Gastrocnemius medialis (tissue), 4 donors: Measurements from ENCODE around the gene ADCY2.

ENCODE experiments used
- CTCF ChIP-seq, 5 experiments: fragments of 450-650 bp in 3 of 5; fragments of 200-600 bp in 2 of 5; sonication (generic) in 2 of 5; IDR thresholded peaks in 4 of 5; conservative IDR thresholded peaks in 1 of 5; 1 replicate in 4 of 5; 2 replicates in 1 of 5; pipeline ENCODE4 v1.5.1; 2016 to 2019; ENCODE audit warnings: antibody characterized with exemption in 5 of 5, mild to moderate bottlenecking in 3 of 5, moderate library complexity in 3 of 5
- POLR2A ChIP-seq, 2 donors: fragments of 450-650 bp; IDR thresholded peaks; one replicate each; pipeline ENCODE4 v1.6.1; 2017; ENCODE audit warnings: antibody characterized with exemption in 2 of 2, mild to moderate bottlenecking in 2 of 2, moderate library complexity in 2 of 2

DNA sequence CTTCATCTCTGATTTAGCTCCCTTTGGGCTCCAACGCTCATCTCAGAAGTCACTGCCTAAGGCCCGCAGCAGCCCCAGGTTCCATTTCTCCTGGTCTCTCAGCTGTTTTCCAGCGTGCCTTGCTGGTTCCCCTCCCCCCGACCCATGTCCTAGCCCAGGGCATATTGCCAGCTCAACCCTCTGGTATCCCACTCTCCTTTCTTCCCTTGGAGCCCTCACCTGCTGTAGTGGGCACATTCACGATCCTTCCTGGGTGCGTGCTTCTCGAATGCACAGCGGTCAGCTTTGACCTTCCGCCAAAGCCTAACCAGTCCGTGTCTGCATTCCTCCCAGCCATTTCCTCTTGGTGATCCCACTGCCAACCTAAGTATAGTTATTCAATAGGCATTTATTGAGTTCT is 418.9 kb downstream of the ADCY2 start:
- no peak for TF ChIP-seq CTCF (IDR thresholded peaks at IDR 0.05 in 4 of 5, conservative IDR thresholded peaks at IDR 0.05 in 1 of 5)
- no peak for TF ChIP-seq POLR2A (IDR thresholded peaks at IDR 0.05)
